22Rv1 (cell line): ENCODE measurements around the gene ATG2B.

Source experiments
- ZFX ChIP-seq: fragments of 450-650 bp; IDR thresholded peaks from 2 replicates; pipeline ENCODE4 v1.6.1; 2017; ENCODE audit warnings: antibody characterized with exemption, borderline replicate concordance
- TF ChIP-seq, protein P1 (sequence below): fragments of 450-650 bp; IDR thresholded peaks from 2 replicates; pipeline ENCODE4 v1.5.1; 2017; ENCODE audit warnings: mild to moderate bottlenecking

DNA sequence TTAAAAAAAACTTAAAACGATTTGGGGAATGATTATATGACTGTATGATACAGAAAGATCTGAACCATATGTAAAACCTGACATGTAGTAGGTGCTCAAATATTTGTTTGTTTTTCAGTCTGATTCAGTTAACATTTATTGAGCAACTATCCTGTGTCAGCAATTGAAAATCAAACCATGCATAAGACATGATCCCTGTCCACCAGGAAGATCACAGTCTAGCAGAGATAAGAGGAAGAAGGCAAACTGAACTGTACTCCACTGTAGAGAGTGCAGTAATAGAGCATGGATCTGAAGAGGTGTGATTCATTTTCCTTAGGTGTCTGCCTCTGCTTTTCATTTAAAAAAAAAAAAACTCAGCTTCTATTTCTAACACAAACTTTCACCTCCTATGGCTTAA, 20.9 kb upstream of the ATG2B start:
- TF ChIP-seq, protein P1, sequence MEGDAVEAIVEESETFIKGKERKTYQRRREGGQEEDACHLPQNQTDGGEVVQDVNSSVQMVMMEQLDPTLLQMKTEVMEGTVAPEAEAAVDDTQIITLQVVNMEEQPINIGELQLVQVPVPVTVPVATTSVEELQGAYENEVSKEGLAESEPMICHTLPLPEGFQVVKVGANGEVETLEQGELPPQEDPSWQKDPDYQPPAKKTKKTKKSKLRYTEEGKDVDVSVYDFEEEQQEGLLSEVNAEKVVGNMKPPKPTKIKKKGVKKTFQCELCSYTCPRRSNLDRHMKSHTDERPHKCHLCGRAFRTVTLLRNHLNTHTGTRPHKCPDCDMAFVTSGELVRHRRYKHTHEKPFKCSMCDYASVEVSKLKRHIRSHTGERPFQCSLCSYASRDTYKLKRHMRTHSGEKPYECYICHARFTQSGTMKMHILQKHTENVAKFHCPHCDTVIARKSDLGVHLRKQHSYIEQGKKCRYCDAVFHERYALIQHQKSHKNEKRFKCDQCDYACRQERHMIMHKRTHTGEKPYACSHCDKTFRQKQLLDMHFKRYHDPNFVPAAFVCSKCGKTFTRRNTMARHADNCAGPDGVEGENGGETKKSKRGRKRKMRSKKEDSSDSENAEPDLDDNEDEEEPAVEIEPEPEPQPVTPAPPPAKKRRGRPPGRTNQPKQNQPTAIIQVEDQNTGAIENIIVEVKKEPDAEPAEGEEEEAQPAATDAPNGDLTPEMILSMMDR, result no peak
- TF ChIP-seq ZFX, result no peak
